SK-N-SH (cell line): Measurements from ENCODE around the gene NFKBIE. TPM values are rescaled to one million over a fixed set of nuclear protein-coding genes. Genes with fewer than 3 reads are reported as not detected.

Source experiments
- CTCF ChIA-PET: fragments of 300-600, 350-600 bp; formaldehyde crosslinking; extraction: SDS; loops from one replicate; lab custom pipeline; 2021; lab: Yijun Ruan, JAX
- POLR2A ChIA-PET: fragments of 350-600 bp; sonication (Branson Sonifier 250); formaldehyde crosslinking; extraction: SDS; loops from one replicate; lab custom pipeline; 2020; ENCODE audit warnings: antibody characterized with exemption, inconsistent platforms; lab: Yijun Ruan, JAX
- DNase-seq: peaks from one replicate; pipeline ENCODE4 v3.0.0; 2012
- H2AFZ ChIP-seq: fragments of 200-600 bp; sonication (generic); 2 replicates; pipeline ENCODE4 v1.8.1; 2016; ENCODE audit warnings: antibody characterized with exemption, mild to moderate bottlenecking, low read depth
- H3F3A ChIP-seq: fragments of 200-600 bp; sonication (generic); replicated peaks from 2 replicates; pipeline ENCODE3; 2016; ENCODE audit warnings: antibody characterized with exemption, mild to moderate bottlenecking; ENCODE audit not compliant: insufficient read depth
- H3K27ac ChIP-seq, 2 experiments: fragments of 200-500 bp in 1 of 2; fragments of 200-600 bp in 1 of 2; sonication (Bioruptor generic) in 1 of 2; sonication (generic), shearing (Covaris generic) in 1 of 2; 2 replicates each; pipeline versions ENCODE4 v1.5.1 to v1.6.1; 2014 to 2016; ENCODE audit warnings: low read depth in 2 of 2, inconsistent platforms in 1 of 2, low read length in 1 of 2, mild to moderate bottlenecking in 1 of 2, mixed read lengths in 1 of 2
- H3K27me3 ChIP-seq: fragments of 200-600 bp; sonication (generic), shearing (Covaris generic); 2 replicates; pipeline ENCODE4 v1.6.1; 2016; ENCODE audit warnings: mixed run types; ENCODE audit not compliant: insufficient read depth
- H3K36me3 ChIP-seq, 2 experiments: fragments of 200-500 bp in 1 of 2; fragments of 200-600 bp in 1 of 2; sonication (Bioruptor generic) in 1 of 2; sonication (generic) in 1 of 2; replicated peaks in 1 of 2; 2 replicates each; pipeline versions ENCODE3 to v1.5.1; 2014 to 2016; ENCODE audit warnings: low read length in 1 of 2, mild to moderate bottlenecking in 1 of 2; ENCODE audit not compliant: insufficient read depth in 2 of 2, control insufficient read depth in 1 of 2
- H3K4me1 ChIP-seq, 2 experiments: fragments of 200-500 bp in 1 of 2; fragments of 200-600 bp in 1 of 2; sonication (Bioruptor generic) in 1 of 2; sonication (generic), shearing (Covaris generic) in 1 of 2; 2 replicates each; pipeline versions ENCODE4 v1.5.1 to v1.6.1; 2014 to 2016; ENCODE audit warnings: low read depth in 1 of 2, low read length in 1 of 2, mixed run types in 1 of 2; ENCODE audit not compliant: insufficient read depth in 2 of 2, control insufficient read depth in 1 of 2
- H3K4me2 ChIP-seq: fragments of 200-600 bp; sonication (generic), shearing (Covaris generic); 2 replicates; pipeline ENCODE4 v1.6.1; 2017; ENCODE audit warnings: mixed run types
- H3K4me3 ChIP-seq, 2 experiments: fragments of 200-500 bp in 1 of 2; fragments of 200-600 bp in 1 of 2; sonication (Bioruptor generic) in 1 of 2; sonication (generic), shearing (Covaris generic) in 1 of 2; 2 replicates each; pipeline versions ENCODE4 v1.5.1 to v1.8.1; 2014 to 2016; ENCODE audit warnings: low read depth in 2 of 2, inconsistent platforms in 1 of 2, low read length in 1 of 2, mild to moderate bottlenecking in 1 of 2, mixed read lengths in 1 of 2, moderate library complexity in 1 of 2
- H3K79me2 ChIP-seq: fragments of 200-600 bp; sonication (generic); 2 replicates; pipeline ENCODE4 v1.8.1; 2017; ENCODE audit warnings: mild to moderate bottlenecking; ENCODE audit not compliant: insufficient read depth
- H3K9ac ChIP-seq: fragments of 200-600 bp; sonication (generic); 2 replicates; pipeline ENCODE4 v1.6.1; 2017; ENCODE audit warnings: mixed run types
- H3K9me2 ChIP-seq: fragments of 200-600 bp; sonication (generic); 2 replicates; pipeline ENCODE4 v1.6.1; 2017; ENCODE audit warnings: mixed run types
- H3K9me3 ChIP-seq: fragments of 200-600 bp; sonication (generic); 2 replicates; pipeline ENCODE4 v1.6.1; 2017; ENCODE audit warnings: mixed run types, mild to moderate bottlenecking, moderate library complexity
- H4K20me1 ChIP-seq: fragments of 200-600 bp; sonication (generic); 2 replicates; pipeline ENCODE4 v1.6.1; 2017; ENCODE audit warnings: mild to moderate bottlenecking, mixed run types; ENCODE audit not compliant: insufficient read depth
- CHD2 ChIP-seq: fragments of 150-350 bp; IDR thresholded peaks from 2 replicates; pipeline ENCODE4 v1.6.1; 2018; ENCODE audit warnings: low read length; ENCODE audit not compliant: partially characterized antibody
- EP300 ChIP-seq, 2 experiments: IDR thresholded peaks; 2 replicates each; pipeline versions ENCODE4 v1.4.0 to v1.6.1; 2012; ENCODE audit warnings: borderline replicate concordance in 1 of 2, low read depth in 1 of 2, low read length in 1 of 2
- GABPA ChIP-seq: IDR thresholded peaks from 2 replicates; pipeline ENCODE4 v1.4.0; 2012; ENCODE audit warnings: low read depth, mild to moderate bottlenecking
- GATA2 ChIP-seq: sonication (generic); formaldehyde crosslinking; IDR thresholded peaks from 2 replicates; pipeline ENCODE4 v1.5.0; 2020; ENCODE audit warnings: mild to moderate bottlenecking, missing genetic modification reagents
- MXI1 ChIP-seq: IDR thresholded peaks from 2 replicates; pipeline ENCODE4 v1.6.1; 2012; ENCODE audit warnings: mild to moderate bottlenecking, low read depth, low read length, improper control_type of control experiment
- WGBS: methylation state at CpG from one replicate; pipeline ENCODE4 v1.1.6; 2017; ENCODE audit warnings: low lambda C conversion rate; 5-methylcytosine and 5-hydroxymethylcytosine counted together
- polyA plus RNA-seq, 3 experiments: library from polyadenylated mRNA; depleted of rRNA; stranded (reverse); fragments of >200 nt; gene quantifications; 2 replicates each; pipeline ENCODE4 v1.2.3, GENCODE V29; 2012
- TF ChIP-seq, protein P1 (sequence below): IDR thresholded peaks from 2 replicates; pipeline ENCODE4 v1.4.0; 2012; ENCODE audit warnings: low read depth

Gene NFKBIE
- polyA plus RNA-seq, 1 of the 3 experiments (the other 2 are of a cell fraction): 5.8 TPM

DNA sequence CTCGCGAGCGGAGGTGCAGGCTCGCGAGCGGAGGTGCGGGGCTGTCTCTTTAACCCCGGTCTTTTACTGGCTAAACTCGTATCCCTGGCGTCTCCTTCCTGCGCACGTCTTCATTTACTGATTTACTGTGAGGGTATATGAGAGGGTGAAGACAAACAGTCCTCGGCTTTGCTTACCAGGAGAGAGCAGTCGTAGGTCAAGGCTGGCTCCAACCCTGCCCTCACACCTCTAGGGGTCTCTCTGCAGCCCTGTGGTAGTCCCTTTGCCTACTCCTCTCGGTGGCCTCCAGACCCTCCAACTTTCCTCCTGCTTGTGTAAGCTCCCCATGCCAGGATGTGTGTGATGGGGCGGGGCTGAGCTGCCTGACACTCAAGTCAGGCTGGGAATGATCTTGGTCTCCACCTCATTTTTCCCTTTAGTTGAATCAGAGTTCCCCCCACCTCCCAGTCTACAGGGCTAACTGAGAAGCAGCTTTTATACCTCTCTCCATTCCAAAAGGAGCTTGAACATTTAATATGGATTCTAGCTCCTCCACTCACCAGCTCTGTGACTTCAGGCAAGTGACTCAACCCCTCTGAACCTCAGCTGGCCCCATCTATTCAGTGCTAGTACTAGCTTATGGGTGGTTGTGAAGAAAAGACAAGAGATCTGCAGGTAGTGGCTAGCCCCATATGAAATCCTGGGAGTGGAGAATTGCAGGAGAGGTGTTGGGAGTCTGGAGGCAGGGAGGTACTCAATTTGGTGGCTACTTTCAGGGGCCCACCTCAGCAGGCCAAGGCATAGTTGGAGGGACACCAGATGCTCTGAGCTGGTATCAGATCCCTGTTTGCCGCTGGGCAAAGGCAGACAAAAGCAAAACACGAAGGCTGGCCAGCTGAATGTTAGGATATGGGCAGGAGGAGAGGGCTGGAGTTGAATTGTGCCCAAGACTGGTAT lies 41.1 kb downstream of the NFKBIE start:
- ChIA-PET POLR2A (interaction anchor here (0.6 to 4.7 kb wide), 5 partner anchors 10 to 44 kb away, joined by 3 to 49 read pairs (median 4); partner anchors contain the start of genes HSP90AB1 and SLC35B2), CTCF (interaction anchor here (0.7 to 13.7 kb wide), 8 partner anchors 10 to 450 kb away, joined by 3 to 224 read pairs (median 4); partner anchors contain the start of genes AARS2 and HSP90AB1)
- H3K79me2 ChIP-seq: peaks cover 7% of the 10 kb centered on the region; the same call in 1 of the 2 replicates
- H3K4me1 ChIP-seq: peaks cover 14 to 76% of the 10 kb centered on the region in 2 experiments
- H3K27me3 ChIP-seq: no peaks in the 10 kb centered on the region
- no peaks in the 10 kb centered on the region for H3K36me3 ChIP-seq
- WGBS: 19% methylated on average over 8 of the region's 18 CpGs
- H3K9ac ChIP-seq: peak overlapping the region; percentile 54; the same call in 1 of the 2 replicates
- peaks cover 3% of the 10 kb centered on the region for H3F3A ChIP-seq
- H3K9me2 ChIP-seq: no peaks in the 10 kb centered on the region
- peak overlapping the region; percentile 99 for H3K4me2 ChIP-seq
- DNase-seq: peak; percentile 66
- peak overlapping the region; percentile 53 to 65 for H3K4me3 ChIP-seq
- peak; percentile 61 for TF ChIP-seq GATA2 (CRISPR knock-in tag)
- 0 out of 4 replicates have a peak, but pooled peaks of 1 of the 2 experiments have one; percentile 32 for TF ChIP-seq EP300 (IDR thresholded peaks at IDR 0.05; ENCODE audit: borderline replicate concordance in 1 of 2, low read depth in 1 of 2, low read length in 1 of 2)
- TF ChIP-seq GABPA: no peak
- peaks cover 5% of the 10 kb centered on the region; the same call in 1 of the 2 replicates for H4K20me1 ChIP-seq
- H3K27ac ChIP-seq: peak overlapping the region in 1 of 2 experiments; percentile 64; a peak in 2 of 4 replicates
- no peaks in the 10 kb centered on the region for H3K9me3 ChIP-seq
- peak overlapping the region; percentile 9 for H2AFZ ChIP-seq

DNA sequence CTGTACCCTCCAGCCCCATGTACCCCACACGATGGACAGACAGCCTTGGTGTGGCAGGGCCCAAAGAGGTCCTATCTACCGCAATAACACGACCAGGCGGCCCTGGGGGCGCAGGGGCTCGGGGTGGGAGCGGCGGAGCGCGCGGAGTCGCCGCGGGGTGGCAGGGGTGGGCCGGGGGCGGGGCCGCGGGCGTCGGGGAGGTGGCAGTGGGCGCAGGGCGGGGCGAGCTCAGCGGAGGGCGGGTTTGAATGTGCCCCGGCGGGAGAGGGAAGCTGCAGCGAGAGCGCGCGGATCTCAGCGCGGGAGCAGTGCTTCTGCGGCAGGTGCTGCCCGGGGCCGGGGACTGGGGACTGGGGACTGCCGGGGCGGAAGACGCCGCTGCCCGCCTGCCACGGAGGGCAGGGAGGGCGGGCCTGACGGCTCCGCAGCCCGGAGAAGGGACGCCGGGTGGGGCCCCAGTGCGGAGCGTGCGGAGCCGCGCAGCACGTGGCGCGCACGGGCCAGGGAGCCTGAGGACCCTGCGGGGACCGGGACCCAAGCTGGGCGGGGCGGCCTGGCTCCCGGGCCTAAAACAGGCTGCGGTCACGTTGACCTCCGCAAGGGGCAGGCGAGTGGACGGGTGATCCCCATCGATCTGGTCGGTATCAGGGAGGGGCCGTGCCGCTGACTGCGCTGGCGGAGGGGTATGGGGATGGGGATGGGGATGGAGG lies 41.9 kb downstream of the NFKBIE start, which contains the start of gene SLC29A1:
SLC29A1 (plus strand) TSS at position 277 of the 710 bp plus-strand sequence. CDS start 3,719 bp downstream, outside the sequence.
- Histone ChIP-seq H3K36me3 (no peaks in the 10 kb centered on the region), H3K9me3 (no peaks in the 10 kb centered on the region), H3K27me3 (no peaks in the 10 kb centered on the region), H3K9me2 (no peaks in the 10 kb centered on the region), H3K4me1 (peaks cover 14 to 73% of the 10 kb centered on the region in 2 experiments), H2AFZ (peak within 1 kb of the TSS; percentile 56), H3F3A (peaks cover 3% of the 10 kb centered on the region), H3K4me3 (peak within 1 kb of the TSS; percentile 53 to 65), H3K4me2 (peak within 1 kb of the TSS; percentile 99), H3K27ac (peak within 1 kb of the TSS in 1 of 2 experiments; percentile 98; a peak in 2 of 4 replicates), H4K20me1 (peaks cover 5% of the 10 kb centered on the region; the same call in 1 of the 2 replicates), H3K79me2 (peaks cover 7% of the 10 kb centered on the region; the same call in 1 of the 2 replicates), H3K9ac (peak within 1 kb of the TSS; percentile 54; the same call in 1 of the 2 replicates)
- POLR2A ChIA-PET: interaction anchor here (0.6 to 4.7 kb wide), 4 partner anchors 11 to 148 kb away, joined by 3 to 49 read pairs (median 6); partner anchors contain the start of genes HSP90AB1 and SLC35B2
- 1% methylated on average over 22 of the region's 73 CpGs for WGBS
- CTCF ChIA-PET: interaction anchor here (0.9 to 13.7 kb wide), 11 partner anchors 11 to 115 kb away, joined by 3 to 224 read pairs (median 5); partner anchors contain the start of gene HSP90AB1
- TF ChIP-seq MXI1 (peak; percentile 90), GATA2 (CRISPR knock-in tag) (no peak), CHD2 (peak; percentile 8)
- TF ChIP-seq, protein P1, sequence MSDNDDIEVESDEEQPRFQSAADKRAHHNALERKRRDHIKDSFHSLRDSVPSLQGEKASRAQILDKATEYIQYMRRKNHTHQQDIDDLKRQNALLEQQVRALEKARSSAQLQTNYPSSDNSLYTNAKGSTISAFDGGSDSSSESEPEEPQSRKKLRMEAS: peak; percentile 78
- DNase-seq: peak; percentile 95
